ENCODE results near the gene HSP90B1. TPM values are rescaled to one million over a fixed set of nuclear protein-coding genes. Genes with fewer than 3 reads are reported as not detected.
A peak's percentile ranks its signal among the peaks of the same experiment; 100 is the strongest.

HSP90B1 gene
- total RNA-seq, 1 donor from 2014 or later = 222 TPM

- intact Hi-C loops (cut with DNase I) = no loop called here
- Histone ChIP-seq H3K4me3 (no peak overlapping the region), H3K27ac (no peak overlapping the region), H3K4me1 (no peaks in the 10 kb centered on the region), H3K9me3 (no peaks in the 10 kb centered on the region), H3K36me3 (peaks cover 0 to 90% of the 10 kb centered on the region in 2 donors), H3K27me3 (no peaks in the 10 kb centered on the region)
- DNase-seq (ENCODE audit: extremely low spot score in 2 of 2) = no peak
- no peak for TF ChIP-seq POLR2A (IDR thresholded peaks at IDR 0.05)
- no peak for TF ChIP-seq POLR2AphosphoS5 (IDR thresholded peaks at IDR 0.05; ENCODE audit: insufficient read depth in 1 of 2, low read depth in 1 of 2)
- TF ChIP-seq, protein P1, sequence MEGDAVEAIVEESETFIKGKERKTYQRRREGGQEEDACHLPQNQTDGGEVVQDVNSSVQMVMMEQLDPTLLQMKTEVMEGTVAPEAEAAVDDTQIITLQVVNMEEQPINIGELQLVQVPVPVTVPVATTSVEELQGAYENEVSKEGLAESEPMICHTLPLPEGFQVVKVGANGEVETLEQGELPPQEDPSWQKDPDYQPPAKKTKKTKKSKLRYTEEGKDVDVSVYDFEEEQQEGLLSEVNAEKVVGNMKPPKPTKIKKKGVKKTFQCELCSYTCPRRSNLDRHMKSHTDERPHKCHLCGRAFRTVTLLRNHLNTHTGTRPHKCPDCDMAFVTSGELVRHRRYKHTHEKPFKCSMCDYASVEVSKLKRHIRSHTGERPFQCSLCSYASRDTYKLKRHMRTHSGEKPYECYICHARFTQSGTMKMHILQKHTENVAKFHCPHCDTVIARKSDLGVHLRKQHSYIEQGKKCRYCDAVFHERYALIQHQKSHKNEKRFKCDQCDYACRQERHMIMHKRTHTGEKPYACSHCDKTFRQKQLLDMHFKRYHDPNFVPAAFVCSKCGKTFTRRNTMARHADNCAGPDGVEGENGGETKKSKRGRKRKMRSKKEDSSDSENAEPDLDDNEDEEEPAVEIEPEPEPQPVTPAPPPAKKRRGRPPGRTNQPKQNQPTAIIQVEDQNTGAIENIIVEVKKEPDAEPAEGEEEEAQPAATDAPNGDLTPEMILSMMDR (IDR thresholded peaks at IDR 0.05) = no peak
These were observed 17.8 kb downstream of the HSP90B1 start for GRCh38 chr12:103947871-103948555.

- intact Hi-C loops (cut with DNase I) = no loop called here
- no peak overlapping the region for H3K4me3 ChIP-seq
- DNase-seq (ENCODE audit: extremely low spot score in 2 of 2) = no peak
- no peaks in the 10 kb centered on the region for H3K4me1 ChIP-seq
- H3K36me3 ChIP-seq = peaks cover 0 to 81% of the 10 kb centered on the region in 2 donors
- H3K27ac ChIP-seq = no peak overlapping the region
- TF ChIP-seq POLR2AphosphoS5 (IDR thresholded peaks at IDR 0.05; ENCODE audit: insufficient read depth in 1 of 2, low read depth in 1 of 2) (no peak), POLR2A (IDR thresholded peaks at IDR 0.05) (no peak)
- TF ChIP-seq, protein P1 (IDR thresholded peaks at IDR 0.05) = no peak
- no peaks in the 10 kb centered on the region for H3K27me3 ChIP-seq
- no peaks in the 10 kb centered on the region for H3K9me3 ChIP-seq
These were observed 18.7 kb downstream of the HSP90B1 start for GRCh38 chr12:103948746-103949406.

- H3K4me3 ChIP-seq = no peak overlapping the region
- peaks cover 24% of the 10 kb centered on the region for H3K4me1 ChIP-seq
- no peaks in the 10 kb centered on the region for H3K9me3 ChIP-seq
- H3K36me3 ChIP-seq = peaks cover 0 to 45% of the 10 kb centered on the region in 2 donors
- H3K27me3 ChIP-seq = no peaks in the 10 kb centered on the region
- intact Hi-C loops (cut with DNase I) = no loop called here
- DNase-seq (ENCODE audit: extremely low spot score in 2 of 2) = no peak
- TF ChIP-seq POLR2A (IDR thresholded peaks at IDR 0.05) = no peak
- TF ChIP-seq, protein P1 (IDR thresholded peaks at IDR 0.05) = no peak
- no peak for TF ChIP-seq POLR2AphosphoS5 (IDR thresholded peaks at IDR 0.05; ENCODE audit: insufficient read depth in 1 of 2, low read depth in 1 of 2)
- no peak overlapping the region for H3K27ac ChIP-seq
These were observed 22.3 kb downstream of the HSP90B1 start for GRCh38 chr12:103952497-103952896.

GRCh38 chr12:103955811-103956508 lies 25.8 kb downstream of the HSP90B1 start:
- DNase-seq (ENCODE audit: extremely low spot score in 2 of 2) = no peak
- no peaks in the 10 kb centered on the region for H3K27me3 ChIP-seq
- H3K36me3 ChIP-seq = peaks cover 0 to 12% of the 10 kb centered on the region in 2 donors
- H3K9me3 ChIP-seq = no peaks in the 10 kb centered on the region
- H3K4me3 ChIP-seq = peak overlapping the region; percentile 65 to 84
- intact Hi-C loops (cut with DNase I) = no loop called here
- TF ChIP-seq POLR2A (IDR thresholded peaks at IDR 0.05) = no peak
- no peak for TF ChIP-seq POLR2AphosphoS5 (IDR thresholded peaks at IDR 0.05; ENCODE audit: insufficient read depth in 1 of 2, low read depth in 1 of 2)
- TF ChIP-seq, protein P1 (IDR thresholded peaks at IDR 0.05) = no peak
- peaks cover 24% of the 10 kb centered on the region for H3K4me1 ChIP-seq
- H3K27ac ChIP-seq = peak overlapping the region; percentile 90

Measured in vagina (tissue), 2 donors.